ENCODE results near the gene COG5.

The COG5 gene

GRCh38 chr7:107463139-107464078 is 100.3 kb downstream of the COG5 start:
- DNase-seq (ENCODE audit: low read depth), result peak; percentile 77

- no peak for DNase-seq (ENCODE audit: low read depth)
These were observed 101.7 kb downstream of the COG5 start for GRCh38 chr7:107461938-107462533.

- DNase-seq (ENCODE audit: low read depth), result peak; percentile 12
These were observed 110.3 kb downstream of the COG5 start for GRCh38 chr7:107453388-107453787.

- DNase-seq (ENCODE audit: low read depth), result peak; percentile 21
These were observed 112.8 kb downstream of the COG5 start for GRCh38 chr7:107450970-107451369.

GRCh38 chr7:107446988-107447387 is 116.7 kb downstream of the COG5 start:
- peak; percentile 28 for DNase-seq (ENCODE audit: low read depth)

GRCh38 chr7:107446531-107446930 is 117.2 kb downstream of the COG5 start:
- DNase-seq (ENCODE audit: low read depth), result peak; percentile 61

- no peak for DNase-seq (ENCODE audit: low read depth)
These were observed 121.0 kb downstream of the COG5 start for GRCh38 chr7:107442678-107443077.

- peak; percentile 41 for DNase-seq (ENCODE audit: low read depth)
These were observed 121.9 kb downstream of the COG5 start for GRCh38 chr7:107441581-107442422.

GRCh38 chr7:107439025-107439424 is 124.7 kb downstream of the COG5 start:
- no peak for DNase-seq (ENCODE audit: low read depth)

- DNase-seq (ENCODE audit: low read depth), result no peak
These were observed 128.0 kb downstream of the COG5 start for GRCh38 chr7:107435749-107436148.

- DNase-seq (ENCODE audit: low read depth), result no peak
These were observed 131.5 kb downstream of the COG5 start for GRCh38 chr7:107432261-107432660.

- no peak for DNase-seq (ENCODE audit: low read depth)
These were observed 133.7 kb downstream of the COG5 start for GRCh38 chr7:107430057-107430456.

GRCh38 chr7:107428642-107429041 is 135.1 kb downstream of the COG5 start:
- DNase-seq (ENCODE audit: low read depth), result no peak

GRCh38 chr7:107427462-107427861 is 136.3 kb downstream of the COG5 start:
- DNase-seq (ENCODE audit: low read depth), result no peak

GRCh38 chr7:107414198-107414597 is 149.5 kb downstream of the COG5 start:
- no peak for DNase-seq (ENCODE audit: low read depth)

GRCh38 chr7:107408349-107408748 is 155.4 kb downstream of the COG5 start:
- DNase-seq (ENCODE audit: low read depth), result peak; percentile 26

GRCh38 chr7:107405559-107405958 is 158.2 kb downstream of the COG5 start:
- no peak for DNase-seq (ENCODE audit: low read depth)

- DNase-seq (ENCODE audit: low read depth), result no peak
These were observed 158.8 kb downstream of the COG5 start for GRCh38 chr7:107404740-107405537.

- no peak for DNase-seq (ENCODE audit: low read depth)
These were observed 165.6 kb downstream of the COG5 start for GRCh38 chr7:107398161-107398560.

GRCh38 chr7:107396990-107397389 is 166.7 kb downstream of the COG5 start:
- DNase-seq (ENCODE audit: low read depth), result no peak

GRCh38 chr7:107396081-107396480 is 167.6 kb downstream of the COG5 start:
- DNase-seq (ENCODE audit: low read depth), result no peak

GRCh38 chr7:107394831-107395230 is 168.9 kb downstream of the COG5 start:
- DNase-seq (ENCODE audit: low read depth), result peak; percentile 78

Data from EH (cell line).